GM23338 (cell line): ENCODE results near the gene MRPS24. TPM values are rescaled to one million over a fixed set of nuclear protein-coding genes. Genes with fewer than 3 reads are reported as not detected.

ENCODE experiments used
- ATAC-seq: fragments of 200-7000 bp; cut with Tn5 transposase; 3 replicates; pipeline ENCODE4 v1.9.1; 2020
- DNase-seq: peaks from one replicate; pipeline ENCODE4 v3.0.0-alpha.2; 2015; ENCODE audit warnings: low spot score
- H2AFZ ChIP-seq: fragments of 200-600 bp; sonication (generic); 2 replicates; pipeline ENCODE4 v1.8.0; 2016; ENCODE audit warnings: antibody characterized with exemption, mild to moderate bottlenecking, moderate library complexity
- H3F3A ChIP-seq: fragments of 200-600 bp; sonication (generic); replicated peaks from 2 replicates; pipeline ENCODE4 v1.8.0; 2017; ENCODE audit warnings: antibody characterized with exemption, mixed run types, low read depth
- H3K27ac ChIP-seq: fragments of 200-600 bp; sonication (generic); 2 replicates; pipeline ENCODE4 v1.6.1; 2016; ENCODE audit warnings: low read depth
- H3K27me3 ChIP-seq: fragments of 200-600 bp; sonication (generic); 2 replicates; pipeline ENCODE4 v1.8.0; 2016; ENCODE audit warnings: mild to moderate bottlenecking, mixed run types, moderate library complexity; ENCODE audit not compliant: insufficient read depth
- H3K36me3 ChIP-seq: fragments of 200-600 bp; sonication (generic); 2 replicates; pipeline ENCODE4 v1.8.0; 2016; ENCODE audit warnings: mild to moderate bottlenecking; ENCODE audit not compliant: insufficient read depth
- H3K4me1 ChIP-seq: fragments of 200-600 bp; sonication (generic); 2 replicates; pipeline ENCODE4 v1.8.0; 2016; ENCODE audit warnings: mild to moderate bottlenecking, moderate library complexity; ENCODE audit not compliant: insufficient read depth
- H3K4me2 ChIP-seq: fragments of 200-600 bp; sonication (generic); 2 replicates; pipeline ENCODE4 v1.7.1; 2017; ENCODE audit warnings: mixed run types
- H3K4me3 ChIP-seq: fragments of 200-600 bp; sonication (generic); 2 replicates; pipeline ENCODE4 v1.6.1; 2016; ENCODE audit warnings: mixed run types
- H3K79me2 ChIP-seq: fragments of 200-600 bp; sonication (generic); replicated peaks from 2 replicates; pipeline ENCODE4 v1.8.0; 2017; ENCODE audit warnings: mild to moderate bottlenecking; ENCODE audit not compliant: insufficient read depth
- H3K9me2 ChIP-seq: fragments of 200-600 bp; sonication (generic); 2 replicates; pipeline ENCODE4 v1.8.0; 2017; ENCODE audit not compliant: insufficient read depth
- H4K20me1 ChIP-seq: fragments of 200-600 bp; sonication (generic); replicated peaks from 2 replicates; pipeline ENCODE4 v1.8.0; 2017; ENCODE audit warnings: mild to moderate bottlenecking; ENCODE audit not compliant: insufficient read depth
- H3K27ac Mint-ChIP-seq: 2 replicates; pipeline ENCODE4 v1.8.0; 2020; ENCODE audit warnings: inconsistent platforms, mild to moderate bottlenecking, moderate library complexity, mixed read lengths
- H3K27me3 Mint-ChIP-seq: 3 replicates; pipeline ENCODE4 v1.8.0; 2022; ENCODE audit warnings: low read depth, mild to moderate bottlenecking, moderate library complexity, mixed read lengths, inconsistent platforms; ENCODE audit not compliant: insufficient read depth, poor library complexity
- H3K36me3 Mint-ChIP-seq: 3 replicates; pipeline ENCODE4 v1.8.0; 2021; ENCODE audit warnings: low read depth, mild to moderate bottlenecking, inconsistent platforms, moderate library complexity, mixed read lengths
- H3K4me1 Mint-ChIP-seq: 3 replicates; pipeline ENCODE4 v1.8.0; 2020; ENCODE audit warnings: mild to moderate bottlenecking, inconsistent platforms, mixed read lengths
- H3K4me3 Mint-ChIP-seq: 3 replicates; pipeline ENCODE4 v1.8.0; 2021; ENCODE audit warnings: moderate library complexity, mild to moderate bottlenecking, inconsistent platforms, mixed read lengths
- H3K9me3 Mint-ChIP-seq: 3 replicates; pipeline ENCODE4 v1.8.0; 2020; ENCODE audit warnings: moderate library complexity, mild to moderate bottlenecking, inconsistent platforms, mixed read lengths
- CREB1 ChIP-seq: fragments of 250-450 bp; sonication (Bioruptor Pico); IDR thresholded peaks from 2 replicates; pipeline ENCODE4 v1.5.0; 2020; ENCODE audit warnings: low read depth, mild to moderate bottlenecking, moderate library complexity
- EZH2 ChIP-seq: fragments of 200-600 bp; sonication (generic); IDR thresholded peaks from one replicate; pipeline ENCODE4 v1.8.0; 2017; ENCODE audit warnings: antibody characterized with exemption, mild to moderate bottlenecking, low read depth; ENCODE audit not compliant: unreplicated experiment
- NANOG ChIP-seq: IDR thresholded peaks from 2 replicates; pipeline ENCODE4 v1.6.1; 2016; ENCODE audit warnings: antibody characterized with exemption, borderline replicate concordance
- POLR2AphosphoS5 ChIP-seq: IDR thresholded peaks from 2 replicates; pipeline ENCODE4 v1.6.1; 2016; ENCODE audit warnings: antibody characterized with exemption, low read depth
- ZNF114 ChIP-seq: fragments of 250-450 bp; sonication (Bioruptor Pico); IDR thresholded peaks from 2 replicates; pipeline ENCODE4 v1.5.0; 2020; ENCODE audit warnings: mild to moderate bottlenecking, moderate library complexity
- ZNF331 ChIP-seq: fragments of 250-450 bp; sonication (Bioruptor Pico); IDR thresholded peaks from 2 replicates; pipeline ENCODE4 v1.5.0; 2020; ENCODE audit warnings: low read depth, mild to moderate bottlenecking, moderate library complexity
- polyA plus RNA-seq: library from polyadenylated mRNA; unstranded; fragments of >200 nt; fragmentation: Nextera tagmentation; extraction: Ambion mirVana; gene quantifications from 2 replicates; pipeline ENCODE4 v1.2.1, GENCODE V29; 2016
- total RNA-seq: library from RNA; depleted of rRNA; stranded (reverse); fragments of >200 nt; shearing (Covaris generic); gene quantifications from 2 replicates; pipeline ENCODE4 v1.2.3, GENCODE V29; 2014
- TF ChIP-seq, protein P1 (sequence below): fragments of 250-450 bp; sonication (Bioruptor Pico); IDR thresholded peaks from 2 replicates; pipeline ENCODE4 v1.5.0; 2020; ENCODE audit warnings: mild to moderate bottlenecking, moderate library complexity
- TF ChIP-seq, protein P2 (sequence below): IDR thresholded peaks from one replicate; pipeline ENCODE4 v1.6.1; 2018; ENCODE audit warnings: antibody characterized with exemption; ENCODE audit not compliant: unreplicated experiment
- TF ChIP-seq, protein P3 (sequence below): IDR thresholded peaks from 2 replicates; pipeline ENCODE4 v1.6.1; 2016; ENCODE audit warnings: antibody characterized with exemption

MRPS24 gene
- total and polyA plus RNA-seq, 2 experiments from 2014 or later, result 82.9 to 152 TPM

- TF ChIP-seq, protein P1, sequence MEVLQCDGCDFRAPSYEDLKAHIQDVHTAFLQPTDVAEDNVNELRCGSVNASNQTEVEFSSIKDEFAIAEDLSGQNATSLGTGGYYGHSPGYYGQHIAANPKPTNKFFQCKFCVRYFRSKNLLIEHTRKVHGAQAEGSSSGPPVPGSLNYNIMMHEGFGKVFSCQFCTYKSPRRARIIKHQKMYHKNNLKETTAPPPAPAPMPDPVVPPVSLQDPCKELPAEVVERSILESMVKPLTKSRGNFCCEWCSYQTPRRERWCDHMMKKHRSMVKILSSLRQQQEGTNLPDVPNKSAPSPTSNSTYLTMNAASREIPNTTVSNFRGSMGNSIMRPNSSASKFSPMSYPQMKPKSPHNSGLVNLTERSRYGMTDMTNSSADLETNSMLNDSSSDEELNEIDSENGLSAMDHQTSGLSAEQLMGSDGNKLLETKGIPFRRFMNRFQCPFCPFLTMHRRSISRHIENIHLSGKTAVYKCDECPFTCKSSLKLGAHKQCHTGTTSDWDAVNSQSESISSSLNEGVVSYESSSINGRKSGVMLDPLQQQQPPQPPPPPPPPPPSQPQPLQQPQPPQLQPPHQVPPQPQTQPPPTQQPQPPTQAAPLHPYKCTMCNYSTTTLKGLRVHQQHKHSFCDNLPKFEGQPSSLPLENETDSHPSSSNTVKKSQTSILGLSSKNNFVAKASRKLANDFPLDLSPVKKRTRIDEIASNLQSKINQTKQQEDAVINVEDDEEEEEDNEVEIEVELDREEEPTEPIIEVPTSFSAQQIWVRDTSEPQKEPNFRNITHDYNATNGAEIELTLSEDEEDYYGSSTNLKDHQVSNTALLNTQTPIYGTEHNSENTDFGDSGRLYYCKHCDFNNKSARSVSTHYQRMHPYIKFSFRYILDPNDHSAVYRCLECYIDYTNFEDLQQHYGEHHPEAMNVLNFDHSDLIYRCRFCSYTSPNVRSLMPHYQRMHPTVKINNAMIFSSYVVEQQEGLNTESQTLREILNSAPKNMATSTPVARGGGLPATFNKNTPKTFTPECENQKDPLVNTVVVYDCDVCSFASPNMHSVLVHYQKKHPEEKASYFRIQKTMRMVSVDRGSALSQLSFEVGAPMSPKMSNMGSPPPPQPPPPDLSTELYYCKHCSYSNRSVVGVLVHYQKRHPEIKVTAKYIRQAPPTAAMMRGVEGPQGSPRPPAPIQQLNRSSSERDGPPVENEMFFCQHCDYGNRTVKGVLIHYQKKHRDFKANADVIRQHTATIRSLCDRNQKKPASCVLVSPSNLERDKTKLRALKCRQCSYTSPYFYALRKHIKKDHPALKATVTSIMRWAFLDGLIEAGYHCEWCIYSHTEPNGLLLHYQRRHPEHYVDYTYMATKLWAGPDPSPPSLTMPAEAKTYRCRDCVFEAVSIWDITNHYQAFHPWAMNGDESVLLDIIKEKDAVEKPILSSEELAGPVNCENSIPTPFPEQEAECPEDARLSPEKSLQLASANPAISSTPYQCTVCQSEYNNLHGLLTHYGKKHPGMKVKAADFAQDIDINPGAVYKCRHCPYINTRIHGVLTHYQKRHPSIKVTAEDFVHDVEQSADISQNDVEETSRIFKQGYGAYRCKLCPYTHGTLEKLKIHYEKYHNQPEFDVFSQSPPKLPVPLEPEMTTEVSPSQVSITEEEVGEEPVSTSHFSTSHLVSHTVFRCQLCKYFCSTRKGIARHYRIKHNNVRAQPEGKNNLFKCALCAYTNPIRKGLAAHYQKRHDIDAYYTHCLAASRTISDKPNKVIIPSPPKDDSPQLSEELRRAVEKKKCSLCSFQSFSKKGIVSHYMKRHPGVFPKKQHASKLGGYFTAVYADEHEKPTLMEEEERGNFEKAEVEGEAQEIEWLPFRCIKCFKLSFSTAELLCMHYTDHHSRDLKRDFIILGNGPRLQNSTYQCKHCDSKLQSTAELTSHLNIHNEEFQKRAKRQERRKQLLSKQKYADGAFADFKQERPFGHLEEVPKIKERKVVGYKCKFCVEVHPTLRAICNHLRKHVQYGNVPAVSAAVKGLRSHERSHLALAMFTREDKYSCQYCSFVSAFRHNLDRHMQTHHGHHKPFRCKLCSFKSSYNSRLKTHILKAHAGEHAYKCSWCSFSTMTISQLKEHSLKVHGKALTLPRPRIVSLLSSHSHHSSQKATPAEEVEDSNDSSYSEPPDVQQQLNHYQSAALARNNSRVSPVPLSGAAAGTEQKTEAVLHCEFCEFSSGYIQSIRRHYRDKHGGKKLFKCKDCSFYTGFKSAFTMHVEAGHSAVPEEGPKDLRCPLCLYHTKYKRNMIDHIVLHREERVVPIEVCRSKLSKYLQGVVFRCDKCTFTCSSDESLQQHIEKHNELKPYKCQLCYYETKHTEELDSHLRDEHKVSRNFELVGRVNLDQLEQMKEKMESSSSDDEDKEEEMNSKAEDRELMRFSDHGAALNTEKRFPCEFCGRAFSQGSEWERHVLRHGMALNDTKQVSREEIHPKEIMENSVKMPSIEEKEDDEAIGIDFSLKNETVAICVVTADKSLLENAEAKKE (CRISPR knock-in tag), result no peak
- TF ChIP-seq NANOG, result no peak
Observed at GRCh38 chr7:43884209-43884608, 14.9 kb upstream of the MRPS24 start (continued).

DNA sequence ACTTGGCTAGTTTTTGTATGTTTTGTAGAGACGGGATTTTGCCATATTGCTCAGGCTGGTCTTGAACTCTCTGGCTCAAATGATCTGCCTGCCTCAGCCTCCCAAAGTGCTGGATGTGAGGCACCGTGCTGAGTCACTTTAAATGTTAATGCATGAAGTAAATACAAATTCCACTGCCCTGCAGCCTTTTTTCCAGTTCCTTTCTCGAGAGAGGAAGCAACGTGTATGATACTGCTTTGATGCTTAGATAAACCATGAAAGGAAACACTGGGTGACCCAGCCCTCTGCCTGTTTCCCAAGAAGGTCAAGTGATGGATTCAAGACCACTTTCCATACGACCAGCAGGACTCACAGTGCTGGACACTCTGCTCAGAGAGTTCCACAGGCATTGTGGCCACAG, 11.3 kb upstream of the MRPS24 start:
- Histone ChIP-seq H2AFZ (no peak overlapping the region), H3K4me1 (peaks cover 7% of the 10 kb centered on the region; the same call in 1 of the 2 replicates), H3K27me3 (no peaks in the 10 kb centered on the region), H3K4me2 (no peak overlapping the region; the same call in 1 of the 2 replicates), H4K20me1 (no peaks in the 10 kb centered on the region), H3K27ac (no peak overlapping the region; the same call in none of the 2 replicates), H3K9me2 (no peaks in the 10 kb centered on the region), H3K4me3 (no peak overlapping the region), H3F3A (no peaks in the 10 kb centered on the region), H3K36me3 (no peaks in the 10 kb centered on the region), H3K79me2 (no peaks in the 10 kb centered on the region)
- peak overlapping the region; percentile 92 for H3K27ac Mint-ChIP-seq
- no peaks in the 10 kb centered on the region; the same call in 2 of the 3 replicates for H3K9me3 Mint-ChIP-seq
- no peak overlapping the region for H3K4me3 Mint-ChIP-seq
- peaks cover 45% of the 10 kb centered on the region for H3K36me3 Mint-ChIP-seq
- peak; percentile 24 for DNase-seq
- H3K4me1 Mint-ChIP-seq, result peaks cover 16% of the 10 kb centered on the region
- peaks cover 6% of the 10 kb centered on the region for H3K27me3 Mint-ChIP-seq
- peak; percentile 48; the same call in 2 of the 3 replicates for ATAC-seq
- TF ChIP-seq, protein P2, sequence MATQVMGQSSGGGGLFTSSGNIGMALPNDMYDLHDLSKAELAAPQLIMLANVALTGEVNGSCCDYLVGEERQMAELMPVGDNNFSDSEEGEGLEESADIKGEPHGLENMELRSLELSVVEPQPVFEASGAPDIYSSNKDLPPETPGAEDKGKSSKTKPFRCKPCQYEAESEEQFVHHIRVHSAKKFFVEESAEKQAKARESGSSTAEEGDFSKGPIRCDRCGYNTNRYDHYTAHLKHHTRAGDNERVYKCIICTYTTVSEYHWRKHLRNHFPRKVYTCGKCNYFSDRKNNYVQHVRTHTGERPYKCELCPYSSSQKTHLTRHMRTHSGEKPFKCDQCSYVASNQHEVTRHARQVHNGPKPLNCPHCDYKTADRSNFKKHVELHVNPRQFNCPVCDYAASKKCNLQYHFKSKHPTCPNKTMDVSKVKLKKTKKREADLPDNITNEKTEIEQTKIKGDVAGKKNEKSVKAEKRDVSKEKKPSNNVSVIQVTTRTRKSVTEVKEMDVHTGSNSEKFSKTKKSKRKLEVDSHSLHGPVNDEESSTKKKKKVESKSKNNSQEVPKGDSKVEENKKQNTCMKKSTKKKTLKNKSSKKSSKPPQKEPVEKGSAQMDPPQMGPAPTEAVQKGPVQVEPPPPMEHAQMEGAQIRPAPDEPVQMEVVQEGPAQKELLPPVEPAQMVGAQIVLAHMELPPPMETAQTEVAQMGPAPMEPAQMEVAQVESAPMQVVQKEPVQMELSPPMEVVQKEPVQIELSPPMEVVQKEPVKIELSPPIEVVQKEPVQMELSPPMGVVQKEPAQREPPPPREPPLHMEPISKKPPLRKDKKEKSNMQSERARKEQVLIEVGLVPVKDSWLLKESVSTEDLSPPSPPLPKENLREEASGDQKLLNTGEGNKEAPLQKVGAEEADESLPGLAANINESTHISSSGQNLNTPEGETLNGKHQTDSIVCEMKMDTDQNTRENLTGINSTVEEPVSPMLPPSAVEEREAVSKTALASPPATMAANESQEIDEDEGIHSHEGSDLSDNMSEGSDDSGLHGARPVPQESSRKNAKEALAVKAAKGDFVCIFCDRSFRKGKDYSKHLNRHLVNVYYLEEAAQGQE, result no peak
- TF ChIP-seq EZH2, result no peak
- TF ChIP-seq CREB1 (CRISPR knock-in tag), result no peak
- no peak for TF ChIP-seq ZNF331 (CRISPR knock-in tag)
- TF ChIP-seq, protein P3, sequence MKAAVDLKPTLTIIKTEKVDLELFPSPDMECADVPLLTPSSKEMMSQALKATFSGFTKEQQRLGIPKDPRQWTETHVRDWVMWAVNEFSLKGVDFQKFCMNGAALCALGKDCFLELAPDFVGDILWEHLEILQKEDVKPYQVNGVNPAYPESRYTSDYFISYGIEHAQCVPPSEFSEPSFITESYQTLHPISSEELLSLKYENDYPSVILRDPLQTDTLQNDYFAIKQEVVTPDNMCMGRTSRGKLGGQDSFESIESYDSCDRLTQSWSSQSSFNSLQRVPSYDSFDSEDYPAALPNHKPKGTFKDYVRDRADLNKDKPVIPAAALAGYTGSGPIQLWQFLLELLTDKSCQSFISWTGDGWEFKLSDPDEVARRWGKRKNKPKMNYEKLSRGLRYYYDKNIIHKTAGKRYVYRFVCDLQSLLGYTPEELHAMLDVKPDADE, result no peak
- TF ChIP-seq POLR2AphosphoS5, result no peak
- no peak for TF ChIP-seq ZNF114 (CRISPR knock-in tag)
